GM12878 (cell line): ENCODE measurements around the gene FLOT1. TPM values are rescaled to one million over a fixed set of nuclear protein-coding genes. Genes with fewer than 3 reads are reported as not detected.
A peak's percentile ranks its signal among the peaks of the same experiment; 100 is the strongest.

Experiments
- BACH1 ChIP-seq: fragments of 450-650 bp; IDR thresholded peaks from 2 replicates; pipeline ENCODE4 v1.6.1; 2017; ENCODE audit warnings: mild to moderate bottlenecking, borderline replicate concordance
- BHLHE40 ChIP-seq, 2 experiments: fragments of 450-650 bp in 1 of 2; IDR thresholded peaks; 2 replicates each; pipeline ENCODE4 v1.6.1; 2011 to 2017; ENCODE audit warnings: low read depth in 2 of 2, borderline replicate concordance in 1 of 2, improper control_type of control experiment in 1 of 2, low read length in 1 of 2, mild to moderate bottlenecking in 1 of 2
- CREM ChIP-seq: IDR thresholded peaks from 2 replicates; pipeline ENCODE4 v1.6.1; 2014; ENCODE audit warnings: antibody characterized with exemption, low read depth
- EGR1 ChIP-seq, 2 experiments: IDR thresholded peaks; 1 replicate in 1 of 2; 2 replicates in 1 of 2; pipeline ENCODE4 v1.6.1; 2011 to 2012; ENCODE audit warnings: low read depth in 2 of 2, low read length in 2 of 2, borderline replicate concordance in 1 of 2, mild to moderate bottlenecking in 1 of 2, moderate library complexity in 1 of 2
- MYC ChIP-seq: IDR thresholded peaks from 2 replicates; pipeline ENCODE4 v1.6.1; 2011; ENCODE audit warnings: mild to moderate bottlenecking, low read length, moderate library complexity, inconsistent platforms; ENCODE audit not compliant: insufficient read depth, insufficient replicate concordance, insufficient read length, severe bottlenecking
- NFYA ChIP-seq: IDR thresholded peaks from 2 replicates; pipeline ENCODE4 v1.6.1; 2011; ENCODE audit warnings: low read depth, mild to moderate bottlenecking, low read length, improper control_type of control experiment, borderline replicate concordance
- PML ChIP-seq: IDR thresholded peaks from 2 replicates; pipeline ENCODE4 v1.6.1; 2012; ENCODE audit warnings: low read length, inconsistent platforms
- POU2F2 ChIP-seq: IDR thresholded peaks from 3 replicates; pipeline ENCODE4 v1.6.1; 2011; ENCODE audit warnings: low read depth, mild to moderate bottlenecking, low read length, borderline replicate concordance
- RBBP5 ChIP-seq: fragments of 200-600 bp; sonication (generic); conservative IDR thresholded peaks from 2 replicates; pipeline ENCODE4 v1.6.1; 2016
- SMARCA5 ChIP-seq: fragments of 450-650 bp; IDR thresholded peaks from 2 replicates; pipeline ENCODE4 v1.6.1; 2017; ENCODE audit warnings: mild to moderate bottlenecking
- SMC3 ChIP-seq: IDR thresholded peaks from 2 replicates; pipeline ENCODE4 v1.6.1; 2011; ENCODE audit warnings: low read length, improper control_type of control experiment, borderline replicate concordance
- TARDBP ChIP-seq: IDR thresholded peaks from 2 replicates; pipeline ENCODE4 v1.6.1; 2016; ENCODE audit warnings: borderline replicate concordance
- TCF3 ChIP-seq: IDR thresholded peaks from 2 replicates; pipeline ENCODE4 v1.6.1; 2012; ENCODE audit warnings: low read depth, mild to moderate bottlenecking, low read length, borderline replicate concordance; ENCODE audit not compliant: insufficient read depth
- WRNIP1 ChIP-seq: IDR thresholded peaks from 2 replicates; pipeline ENCODE4 v1.6.1; 2011; ENCODE audit warnings: low read depth, low read length, improper control_type of control experiment, borderline replicate concordance
- ZNF207 ChIP-seq: fragments of 450-650 bp; IDR thresholded peaks from 2 replicates; pipeline ENCODE4 v1.6.1; 2014; ENCODE audit warnings: antibody characterized with exemption, mild to moderate bottlenecking, borderline replicate concordance
- polyA plus RNA-seq, 11 experiments: library from polyadenylated mRNA; depleted of rRNA in 4 of 11; unstranded in 6 of 11; stranded (reverse) in 5 of 11; fragments of >200 nt; fragmentation: Nextera tagmentation in 4 of 11; fragmentation: Illumina TruSeq in 1 of 11; extraction: Ambion mirVana in 4 of 11; extraction: Trizol in 1 of 11; gene quantifications; 1 replicate in 1 of 11; 2 replicates in 10 of 11; pipeline versions ENCODE4 v1.2.1 to v1.2.3, GENCODE V29; 2011 to 2016; ENCODE audit warnings: inconsistent platforms in 2 of 11, missing spikeins in 2 of 11, low read depth in 1 of 11
- total RNA-seq, 4 experiments: library from RNA; depleted of rRNA in 3 of 4; stranded (reverse); fragments of >200 nt in 3 of 4; fragmentation: Illumina TruSeq in 1 of 4; extraction: Trizol in 1 of 4; gene quantifications; 2 replicates each; pipeline versions ENCODE4 v1.2.1 to v1.2.3, GENCODE V29; 2013 to 2021
- TF ChIP-seq, protein P1 (sequence below): fragments of 450-650 bp; IDR thresholded peaks from 2 replicates; pipeline ENCODE4 v1.6.1; 2017; ENCODE audit warnings: antibody characterized with exemption, mild to moderate bottlenecking, moderate library complexity
- TF ChIP-seq, protein P2 (sequence below): IDR thresholded peaks from 2 replicates; pipeline ENCODE4 v1.6.1; 2012; ENCODE audit warnings: mild to moderate bottlenecking, low read depth, low read length
- TF ChIP-seq, protein P3 (sequence below): fragments of 450-650 bp; IDR thresholded peaks from 2 replicates; pipeline ENCODE4 v1.6.1; 2016; ENCODE audit warnings: mild to moderate bottlenecking, moderate library complexity, borderline replicate concordance

The FLOT1 gene
- total and polyA plus RNA-seq, 10 of the 15 experiments (the other 5 are each of a cell fraction or from before 2014, with no cell fraction given) = 12.3 to 153 (median 112) TPM

DNA sequence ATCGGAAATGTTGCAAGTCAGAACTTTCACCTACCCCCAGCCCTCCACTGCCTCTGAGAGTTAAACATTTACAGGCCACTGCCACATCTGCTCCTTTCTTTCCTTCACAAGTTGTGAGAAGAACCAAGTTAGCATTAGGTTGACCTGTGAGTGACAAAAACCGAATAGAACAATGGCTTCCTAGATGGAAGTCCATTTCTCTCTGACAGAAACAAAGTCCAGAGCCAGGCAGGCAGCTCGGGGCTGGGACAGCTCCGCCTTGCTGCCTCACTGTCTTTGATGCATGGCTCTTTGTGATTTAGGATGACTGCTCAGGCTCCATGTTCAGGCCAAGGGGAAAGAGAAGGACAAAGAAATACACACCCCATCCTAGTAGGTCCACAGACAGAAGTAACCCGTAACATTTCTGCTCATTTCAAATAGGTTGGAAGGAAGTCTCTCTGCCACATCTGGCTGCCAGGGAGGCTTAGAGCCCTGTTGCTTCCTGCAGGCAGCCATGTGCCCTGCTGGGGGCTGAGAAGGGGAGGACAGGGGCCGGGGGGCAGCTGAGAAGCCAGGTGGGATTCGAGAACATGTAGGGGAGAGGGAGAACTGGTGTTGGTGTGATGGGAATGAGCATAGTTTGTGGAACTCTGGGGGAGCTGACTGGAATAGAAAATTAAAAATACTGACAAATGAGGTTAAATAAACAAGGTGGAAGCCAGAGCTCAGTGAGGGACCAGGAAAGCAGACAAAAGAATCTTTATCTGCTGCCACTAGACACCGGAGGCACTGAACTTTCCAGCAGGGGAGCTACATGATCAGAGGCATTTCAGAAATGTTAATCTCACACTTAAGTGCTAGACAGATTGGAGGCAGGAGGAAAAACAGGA lies 21.4 kb upstream of the FLOT1 start (continued):
- TF ChIP-seq, protein P1, sequence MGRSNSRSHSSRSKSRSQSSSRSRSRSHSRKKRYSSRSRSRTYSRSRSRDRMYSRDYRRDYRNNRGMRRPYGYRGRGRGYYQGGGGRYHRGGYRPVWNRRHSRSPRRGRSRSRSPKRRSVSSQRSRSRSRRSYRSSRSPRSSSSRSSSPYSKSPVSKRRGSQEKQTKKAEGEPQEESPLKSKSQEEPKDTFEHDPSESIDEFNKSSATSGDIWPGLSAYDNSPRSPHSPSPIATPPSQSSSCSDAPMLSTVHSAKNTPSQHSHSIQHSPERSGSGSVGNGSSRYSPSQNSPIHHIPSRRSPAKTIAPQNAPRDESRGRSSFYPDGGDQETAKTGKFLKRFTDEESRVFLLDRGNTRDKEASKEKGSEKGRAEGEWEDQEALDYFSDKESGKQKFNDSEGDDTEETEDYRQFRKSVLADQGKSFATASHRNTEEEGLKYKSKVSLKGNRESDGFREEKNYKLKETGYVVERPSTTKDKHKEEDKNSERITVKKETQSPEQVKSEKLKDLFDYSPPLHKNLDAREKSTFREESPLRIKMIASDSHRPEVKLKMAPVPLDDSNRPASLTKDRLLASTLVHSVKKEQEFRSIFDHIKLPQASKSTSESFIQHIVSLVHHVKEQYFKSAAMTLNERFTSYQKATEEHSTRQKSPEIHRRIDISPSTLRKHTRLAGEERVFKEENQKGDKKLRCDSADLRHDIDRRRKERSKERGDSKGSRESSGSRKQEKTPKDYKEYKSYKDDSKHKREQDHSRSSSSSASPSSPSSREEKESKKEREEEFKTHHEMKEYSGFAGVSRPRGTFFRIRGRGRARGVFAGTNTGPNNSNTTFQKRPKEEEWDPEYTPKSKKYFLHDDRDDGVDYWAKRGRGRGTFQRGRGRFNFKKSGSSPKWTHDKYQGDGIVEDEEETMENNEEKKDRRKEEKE = no peak
- TF ChIP-seq TCF3 (no peak), ZNF207 (no peak), RBBP5 (no peak), MYC (no peak), SMC3 (no peak), BHLHE40 (IDR thresholded peaks at IDR 0.05; ENCODE audit: borderline replicate concordance in 1 of 2, low read depth in 2 of 2, low read length in 1 of 2) (peak; percentile 25 to 45; a peak in 1 of 4 replicates), NFYA (no peak), TARDBP (no peak), CREM (no peak), WRNIP1 (no peak), SMARCA5 (no peak), BACH1 (no peak), POU2F2 (no peak), EGR1 (IDR thresholded peaks at IDR 0.05; ENCODE audit: borderline replicate concordance in 1 of 2, low read depth in 2 of 2, low read length in 2 of 2) (no peak), PML (no peak)
- TF ChIP-seq, protein P2, sequence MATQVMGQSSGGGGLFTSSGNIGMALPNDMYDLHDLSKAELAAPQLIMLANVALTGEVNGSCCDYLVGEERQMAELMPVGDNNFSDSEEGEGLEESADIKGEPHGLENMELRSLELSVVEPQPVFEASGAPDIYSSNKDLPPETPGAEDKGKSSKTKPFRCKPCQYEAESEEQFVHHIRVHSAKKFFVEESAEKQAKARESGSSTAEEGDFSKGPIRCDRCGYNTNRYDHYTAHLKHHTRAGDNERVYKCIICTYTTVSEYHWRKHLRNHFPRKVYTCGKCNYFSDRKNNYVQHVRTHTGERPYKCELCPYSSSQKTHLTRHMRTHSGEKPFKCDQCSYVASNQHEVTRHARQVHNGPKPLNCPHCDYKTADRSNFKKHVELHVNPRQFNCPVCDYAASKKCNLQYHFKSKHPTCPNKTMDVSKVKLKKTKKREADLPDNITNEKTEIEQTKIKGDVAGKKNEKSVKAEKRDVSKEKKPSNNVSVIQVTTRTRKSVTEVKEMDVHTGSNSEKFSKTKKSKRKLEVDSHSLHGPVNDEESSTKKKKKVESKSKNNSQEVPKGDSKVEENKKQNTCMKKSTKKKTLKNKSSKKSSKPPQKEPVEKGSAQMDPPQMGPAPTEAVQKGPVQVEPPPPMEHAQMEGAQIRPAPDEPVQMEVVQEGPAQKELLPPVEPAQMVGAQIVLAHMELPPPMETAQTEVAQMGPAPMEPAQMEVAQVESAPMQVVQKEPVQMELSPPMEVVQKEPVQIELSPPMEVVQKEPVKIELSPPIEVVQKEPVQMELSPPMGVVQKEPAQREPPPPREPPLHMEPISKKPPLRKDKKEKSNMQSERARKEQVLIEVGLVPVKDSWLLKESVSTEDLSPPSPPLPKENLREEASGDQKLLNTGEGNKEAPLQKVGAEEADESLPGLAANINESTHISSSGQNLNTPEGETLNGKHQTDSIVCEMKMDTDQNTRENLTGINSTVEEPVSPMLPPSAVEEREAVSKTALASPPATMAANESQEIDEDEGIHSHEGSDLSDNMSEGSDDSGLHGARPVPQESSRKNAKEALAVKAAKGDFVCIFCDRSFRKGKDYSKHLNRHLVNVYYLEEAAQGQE = no peak
- TF ChIP-seq, protein P3, sequence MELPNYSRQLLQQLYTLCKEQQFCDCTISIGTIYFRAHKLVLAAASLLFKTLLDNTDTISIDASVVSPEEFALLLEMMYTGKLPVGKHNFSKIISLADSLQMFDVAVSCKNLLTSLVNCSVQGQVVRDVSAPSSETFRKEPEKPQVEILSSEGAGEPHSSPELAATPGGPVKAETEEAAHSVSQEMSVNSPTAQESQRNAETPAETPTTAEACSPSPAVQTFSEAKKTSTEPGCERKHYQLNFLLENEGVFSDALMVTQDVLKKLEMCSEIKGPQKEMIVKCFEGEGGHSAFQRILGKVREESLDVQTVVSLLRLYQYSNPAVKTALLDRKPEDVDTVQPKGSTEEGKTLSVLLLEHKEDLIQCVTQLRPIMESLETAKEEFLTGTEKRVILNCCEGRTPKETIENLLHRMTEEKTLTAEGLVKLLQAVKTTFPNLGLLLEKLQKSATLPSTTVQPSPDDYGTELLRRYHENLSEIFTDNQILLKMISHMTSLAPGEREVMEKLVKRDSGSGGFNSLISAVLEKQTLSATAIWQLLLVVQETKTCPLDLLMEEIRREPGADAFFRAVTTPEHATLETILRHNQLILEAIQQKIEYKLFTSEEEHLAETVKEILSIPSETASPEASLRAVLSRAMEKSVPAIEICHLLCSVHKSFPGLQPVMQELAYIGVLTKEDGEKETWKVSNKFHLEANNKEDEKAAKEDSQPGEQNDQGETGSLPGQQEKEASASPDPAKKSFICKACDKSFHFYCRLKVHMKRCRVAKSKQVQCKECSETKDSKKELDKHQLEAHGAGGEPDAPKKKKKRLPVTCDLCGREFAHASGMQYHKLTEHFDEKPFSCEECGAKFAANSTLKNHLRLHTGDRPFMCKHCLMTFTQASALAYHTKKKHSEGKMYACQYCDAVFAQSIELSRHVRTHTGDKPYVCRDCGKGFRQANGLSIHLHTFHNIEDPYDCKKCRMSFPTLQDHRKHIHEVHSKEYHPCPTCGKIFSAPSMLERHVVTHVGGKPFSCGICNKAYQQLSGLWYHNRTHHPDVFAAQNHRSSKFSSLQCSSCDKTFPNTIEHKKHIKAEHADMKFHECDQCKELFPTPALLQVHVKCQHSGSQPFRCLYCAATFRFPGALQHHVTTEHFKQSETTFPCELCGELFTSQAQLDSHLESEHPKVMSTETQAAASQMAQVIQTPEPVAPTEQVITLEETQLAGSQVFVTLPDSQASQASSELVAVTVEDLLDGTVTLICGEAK = no peak
